GM21723 (cell line): ENCODE results near the gene NME1.
"Not testable (repeated sequence)": the region's sequence is repeated elsewhere in the genome, so short reads cannot be mapped to it uniquely, and the experiment has no call there.

Experiments used
- ATAC-seq: cut with Tn5 transposase; IDR thresholded peaks from one replicate; pipeline ENCODE4 v1.9.1; 2021; ENCODE audit warnings: mild to moderate bottlenecking, moderate library complexity; ENCODE audit not compliant: unreplicated experiment

Gene NME1

GRCh38 chr17:51153210-51154072 lies at the start of gene NME1:
NME1 (plus strand) TSS chr17:51153559; CDS start chr17:51155655, 2,096 bp downstream.
- peak; percentile 92 for ATAC-seq

- no peak for ATAC-seq
Measured at GRCh38 chr17:51107778-51108177, 45.6 kb upstream of the NME1 start.

GRCh38 chr17:51112303-51113222 lies 40.8 kb upstream of the NME1 start:
- not testable (repeated sequence) for ATAC-seq

- ATAC-seq: no peak
Measured at GRCh38 chr17:51115179-51115578, 38.2 kb upstream of the NME1 start.

- no peak for ATAC-seq
Measured at GRCh38 chr17:51118330-51119195, 34.8 kb upstream of the NME1 start.

- ATAC-seq: peak; percentile 28
Measured at GRCh38 chr17:51119415-51120356, 33.7 kb upstream of the NME1 start.

- ATAC-seq: peak; percentile 32
Measured at GRCh38 chr17:51120357-51120738, 33.0 kb upstream of the NME1 start.

GRCh38 chr17:51120739-51121619 lies 32.4 kb upstream of the NME1 start, which contains the start of gene SPAG9:
SPAG9 (minus strand) TSS chr17:51120868; CDS start chr17:51120656, 212 bp downstream.
- peak; percentile 68 for ATAC-seq

GRCh38 chr17:51121620-51122472 lies 31.5 kb upstream of the NME1 start:
- ATAC-seq: peak; percentile 38

- not testable (repeated sequence) for ATAC-seq
Measured at GRCh38 chr17:51122473-51123115, 30.8 kb upstream of the NME1 start.

- no peak for ATAC-seq
Measured at GRCh38 chr17:51124640-51125503, 28.5 kb upstream of the NME1 start.

GRCh38 chr17:51128076-51128475 lies 25.3 kb upstream of the NME1 start:
- no peak for ATAC-seq

GRCh38 chr17:51132964-51133319 lies 20.4 kb upstream of the NME1 start:
- ATAC-seq: peak; percentile 68

GRCh38 chr17:51133365-51133764 lies 20.0 kb upstream of the NME1 start:
- ATAC-seq: no peak

GRCh38 chr17:51135956-51136355 lies 17.4 kb upstream of the NME1 start:
- no peak for ATAC-seq

GRCh38 chr17:51142597-51142996 lies 10.8 kb upstream of the NME1 start:
- ATAC-seq: no peak
